Osteoblast (primary cell): ENCODE measurements around the gene PDCD4. TPM values are rescaled to one million over a fixed set of nuclear protein-coding genes. Genes with fewer than 3 reads are reported as not detected.

Experiments used
- DNase-seq: peaks from one replicate; pipeline ENCODE4 v3.0.0; 2011; ENCODE audit warnings: low spot score, mixed read lengths; ENCODE audit not compliant: insufficient read length; ENCODE audit errors: missing footprints
- H2AFZ ChIP-seq: 2 replicates; pipeline ENCODE4 v1.6.0; 2011; ENCODE audit warnings: mild to moderate bottlenecking, low read length
- H3K27ac ChIP-seq: 2 replicates; pipeline ENCODE4 v1.5.1; 2011; ENCODE audit warnings: mild to moderate bottlenecking, low read depth, low read length, moderate library complexity
- H3K27me3 ChIP-seq: 2 replicates; pipeline ENCODE4 v1.6.0; 2012; ENCODE audit warnings: mild to moderate bottlenecking, control low read depth, inconsistent platforms, low read length, moderate library complexity; ENCODE audit not compliant: insufficient read depth
- H3K36me3 ChIP-seq: 2 replicates; pipeline ENCODE4 v1.5.1; 2011; ENCODE audit warnings: mild to moderate bottlenecking, low read length, control low read depth, moderate library complexity; ENCODE audit not compliant: insufficient read depth
- H3K4me1 ChIP-seq: 2 replicates; pipeline ENCODE4 v1.5.1; 2011; ENCODE audit warnings: mild to moderate bottlenecking, low read length, control low read depth, moderate library complexity; ENCODE audit not compliant: insufficient read depth
- H3K4me2 ChIP-seq: 2 replicates; pipeline ENCODE4 v1.6.0; 2011; ENCODE audit warnings: mild to moderate bottlenecking, low read length; ENCODE audit not compliant: insufficient read depth
- H3K4me3 ChIP-seq: fragments of 200-600 bp; sonication (generic); 3 replicates; pipeline ENCODE4 v1.5.1; 2012; ENCODE audit warnings: mild to moderate bottlenecking, low read length, inconsistent platforms; ENCODE audit not compliant: insufficient read depth
- H3K79me2 ChIP-seq: 2 replicates; pipeline ENCODE4 v1.6.0; 2012; ENCODE audit warnings: mild to moderate bottlenecking, low read length, control low read depth, inconsistent platforms; ENCODE audit not compliant: insufficient read depth
- H3K9me3 ChIP-seq: 2 replicates; pipeline ENCODE4 v1.5.1; 2011; ENCODE audit warnings: low read depth, low read length, control low read depth
- H4K20me1 ChIP-seq: 2 replicates; pipeline ENCODE4 v1.6.0; 2012; ENCODE audit warnings: mild to moderate bottlenecking, low read length, control low read depth; ENCODE audit not compliant: insufficient read depth
- CTCF ChIP-seq: IDR thresholded peaks from 2 replicates; pipeline ENCODE4 v1.5.1; 2011; ENCODE audit warnings: mild to moderate bottlenecking, low read depth, low read length, moderate library complexity; ENCODE audit errors: extremely low read depth
- total RNA-seq: library from RNA; depleted of rRNA; stranded (reverse); fragments of >200 nt; gene quantifications from 2 replicates; pipeline ENCODE4 v1.2.3, GENCODE V29; 2012

PDCD4 gene
- total RNA-seq, 1 donor: 73.8 TPM

GRCh38 chr10:110843031-110843430 is 28.7 kb upstream of the PDCD4 start:
- H3K79me2 ChIP-seq: no peaks in the 10 kb centered on the region
- no peaks in the 10 kb centered on the region for H4K20me1 ChIP-seq
- no peaks in the 10 kb centered on the region for H3K4me1 ChIP-seq
- no peak overlapping the region for H3K27ac ChIP-seq
- peaks cover 3% of the 10 kb centered on the region for H3K27me3 ChIP-seq
- no peak overlapping the region for H2AFZ ChIP-seq
- no peak overlapping the region for H3K4me2 ChIP-seq
- H3K36me3 ChIP-seq: no peaks in the 10 kb centered on the region
- no peak for DNase-seq
- TF ChIP-seq CTCF: no peak
- H3K9me3 ChIP-seq: no peaks in the 10 kb centered on the region
- no peak overlapping the region for H3K4me3 ChIP-seq

GRCh38 chr10:110843796-110844616 is 27.7 kb upstream of the PDCD4 start:
- Histone ChIP-seq H3K9me3 (no peaks in the 10 kb centered on the region), H4K20me1 (no peaks in the 10 kb centered on the region)

GRCh38 chr10:110844617-110844881 is 27.2 kb upstream of the PDCD4 start:
- no peak for DNase-seq
- Histone ChIP-seq H4K20me1 (no peaks in the 10 kb centered on the region), H3K36me3 (no peaks in the 10 kb centered on the region), H2AFZ (no peak overlapping the region), H3K79me2 (no peaks in the 10 kb centered on the region), H3K4me2 (no peak overlapping the region), H3K27me3 (peaks cover 7% of the 10 kb centered on the region), H3K4me1 (no peaks in the 10 kb centered on the region), H3K4me3 (no peak overlapping the region), H3K9me3 (no peaks in the 10 kb centered on the region), H3K27ac (no peak overlapping the region)
- TF ChIP-seq CTCF: no peak

More at GRCh38 chr10:110843796-110844616, 27.7 kb upstream of the PDCD4 start:
- Histone ChIP-seq H3K27me3 (peaks cover 7% of the 10 kb centered on the region), H3K4me3 (no peak overlapping the region), H3K4me1 (no peaks in the 10 kb centered on the region), H3K27ac (no peak overlapping the region), H3K79me2 (no peaks in the 10 kb centered on the region), H2AFZ (no peak overlapping the region), H3K4me2 (no peak overlapping the region), H3K36me3 (no peaks in the 10 kb centered on the region)
- DNase-seq: no peak
- TF ChIP-seq CTCF: no peak

DNA sequence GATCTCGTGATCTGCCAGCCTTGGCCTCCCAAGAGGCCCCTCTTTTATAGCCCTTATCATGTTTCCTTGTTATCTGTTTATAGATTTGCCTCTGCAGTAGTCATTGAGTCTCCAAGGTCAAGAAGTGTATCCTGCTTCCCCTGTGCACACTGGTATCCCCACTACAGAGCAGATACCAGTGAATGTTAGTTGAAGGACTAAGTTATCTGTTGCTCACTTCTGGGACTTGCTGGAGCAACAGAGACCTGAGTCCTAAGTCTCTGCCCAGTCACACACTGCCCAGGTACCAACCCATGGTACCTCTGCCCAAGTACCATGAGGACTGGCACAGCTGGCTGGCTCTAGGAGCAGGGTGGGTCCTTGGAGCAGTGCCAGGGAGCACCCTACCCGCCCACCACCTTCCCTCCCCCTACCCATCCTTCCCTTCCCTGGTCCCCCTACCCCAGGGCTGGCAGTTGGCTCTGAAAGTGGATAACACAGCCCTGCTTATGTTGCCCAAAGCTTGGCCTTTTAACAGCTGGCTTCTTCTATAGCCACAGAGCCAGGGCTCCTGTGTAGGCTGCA is 26.5 kb upstream of the PDCD4 start:
- peaks cover 7% of the 10 kb centered on the region for H3K27me3 ChIP-seq
- DNase-seq: no peak
- H2AFZ ChIP-seq: no peak overlapping the region
- H4K20me1 ChIP-seq: no peaks in the 10 kb centered on the region
- no peaks in the 10 kb centered on the region for H3K79me2 ChIP-seq
- no peak for TF ChIP-seq CTCF
- no peaks in the 10 kb centered on the region for H3K36me3 ChIP-seq
- no peak overlapping the region for H3K27ac ChIP-seq
- H3K4me3 ChIP-seq: no peak overlapping the region
- no peak overlapping the region for H3K4me2 ChIP-seq
- no peaks in the 10 kb centered on the region for H3K9me3 ChIP-seq
- H3K4me1 ChIP-seq: no peaks in the 10 kb centered on the region
